RWPE1 (cell line): Measurements from ENCODE around the gene DNAI1.

Source experiments
- CTCF ChIA-PET: fragments of 350-600 bp; sonication (Branson Sonifier 250); formaldehyde crosslinking; extraction: SDS; loops from one replicate; lab custom pipeline; 2021; lab: Yijun Ruan, JAX
- POLR2A ChIA-PET: fragments of 400-600 bp; formaldehyde crosslinking; extraction: SDS; loops from one replicate; lab custom pipeline; 2020; ENCODE audit warnings: antibody characterized with exemption; ENCODE audit not compliant: low non-redundant PET; lab: Yijun Ruan, JAX
- DNase-seq: peaks from one replicate; pipeline ENCODE4 v3.0.0; 2012; ENCODE audit warnings: low spot score
- H3K27ac ChIP-seq: fragments of 450-650 bp; 2 replicates; pipeline ENCODE4 v1.5.1; 2017
- TF ChIP-seq, protein P1 (sequence below): fragments of 450-650 bp; conservative IDR thresholded peaks from 2 replicates; pipeline ENCODE4 v1.5.1; 2017; ENCODE audit warnings: low read depth, mild to moderate bottlenecking

DNAI1 gene

DNA sequence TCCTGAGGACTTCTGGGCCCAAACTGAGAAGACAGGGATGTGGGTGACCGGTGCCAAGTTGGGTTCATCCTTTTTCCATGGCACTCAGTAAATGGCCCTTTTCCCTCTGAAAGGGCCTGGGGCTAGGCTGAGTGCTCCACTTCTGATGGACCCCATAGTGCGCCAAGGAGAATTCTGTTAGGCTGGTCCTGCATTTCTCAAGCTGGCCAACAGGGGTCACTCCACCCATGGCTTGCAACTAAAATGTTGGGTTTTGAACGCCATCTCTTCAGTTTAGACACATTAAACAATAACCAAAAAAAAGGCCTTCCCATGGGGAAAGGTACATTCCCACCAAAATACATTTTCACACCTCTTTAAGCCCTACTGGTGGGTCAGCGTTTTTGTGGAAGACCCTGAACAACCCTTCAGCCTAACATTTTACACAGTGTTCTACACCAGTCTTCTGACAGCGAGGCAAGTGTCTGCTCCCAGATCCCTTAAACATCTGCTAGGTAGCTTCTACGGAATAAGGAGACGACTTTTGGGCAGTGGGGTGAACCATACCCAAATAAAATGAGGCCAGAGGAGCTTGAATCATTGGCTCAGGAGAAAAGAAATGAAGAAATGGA, 103.6 kb downstream of the DNAI1 start:
- TF ChIP-seq, protein P1, sequence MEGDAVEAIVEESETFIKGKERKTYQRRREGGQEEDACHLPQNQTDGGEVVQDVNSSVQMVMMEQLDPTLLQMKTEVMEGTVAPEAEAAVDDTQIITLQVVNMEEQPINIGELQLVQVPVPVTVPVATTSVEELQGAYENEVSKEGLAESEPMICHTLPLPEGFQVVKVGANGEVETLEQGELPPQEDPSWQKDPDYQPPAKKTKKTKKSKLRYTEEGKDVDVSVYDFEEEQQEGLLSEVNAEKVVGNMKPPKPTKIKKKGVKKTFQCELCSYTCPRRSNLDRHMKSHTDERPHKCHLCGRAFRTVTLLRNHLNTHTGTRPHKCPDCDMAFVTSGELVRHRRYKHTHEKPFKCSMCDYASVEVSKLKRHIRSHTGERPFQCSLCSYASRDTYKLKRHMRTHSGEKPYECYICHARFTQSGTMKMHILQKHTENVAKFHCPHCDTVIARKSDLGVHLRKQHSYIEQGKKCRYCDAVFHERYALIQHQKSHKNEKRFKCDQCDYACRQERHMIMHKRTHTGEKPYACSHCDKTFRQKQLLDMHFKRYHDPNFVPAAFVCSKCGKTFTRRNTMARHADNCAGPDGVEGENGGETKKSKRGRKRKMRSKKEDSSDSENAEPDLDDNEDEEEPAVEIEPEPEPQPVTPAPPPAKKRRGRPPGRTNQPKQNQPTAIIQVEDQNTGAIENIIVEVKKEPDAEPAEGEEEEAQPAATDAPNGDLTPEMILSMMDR, result no peak; the same call in 1 of the 2 replicates
- ChIA-PET POLR2A (no interaction called here), CTCF (interaction anchor here (0.7 to 3.0 kb wide), 4 partner anchors 14 to 79 kb away, joined by 3 to 9 read pairs (median 6); no protein-coding TSS in a partner anchor)
- H3K27ac ChIP-seq, result no peak overlapping the region
- no peak for DNase-seq

DNA sequence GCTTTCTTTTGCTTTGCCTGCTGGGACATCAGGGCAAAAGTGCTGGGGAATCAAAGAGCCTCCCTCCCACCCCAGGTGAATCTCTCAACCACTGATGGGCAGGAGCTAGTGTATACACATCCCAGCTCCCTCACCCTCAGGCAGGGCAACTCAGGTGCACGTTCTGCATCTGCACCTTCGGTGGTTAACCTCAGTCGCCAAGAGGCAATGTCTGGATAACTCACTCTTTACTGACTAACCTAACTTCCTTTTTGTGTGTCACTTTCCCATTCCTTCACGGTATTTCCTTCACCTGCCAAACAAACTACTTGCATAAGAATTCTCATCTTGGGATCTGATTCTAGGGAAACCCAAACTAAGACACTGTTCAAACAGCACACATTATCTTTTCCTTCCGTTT, 104.7 kb downstream of the DNAI1 start:
- DNase-seq, result no peak
- POLR2A ChIA-PET, result no interaction called here
- H3K27ac ChIP-seq, result no peak overlapping the region
- TF ChIP-seq, protein P1, result no peak
- CTCF ChIA-PET, result interaction anchor here (1.9 to 3.0 kb wide), 2 partner anchors 16 to 29 kb away, joined by 8 to 9 read pairs; no protein-coding TSS in a partner anchor

DNA sequence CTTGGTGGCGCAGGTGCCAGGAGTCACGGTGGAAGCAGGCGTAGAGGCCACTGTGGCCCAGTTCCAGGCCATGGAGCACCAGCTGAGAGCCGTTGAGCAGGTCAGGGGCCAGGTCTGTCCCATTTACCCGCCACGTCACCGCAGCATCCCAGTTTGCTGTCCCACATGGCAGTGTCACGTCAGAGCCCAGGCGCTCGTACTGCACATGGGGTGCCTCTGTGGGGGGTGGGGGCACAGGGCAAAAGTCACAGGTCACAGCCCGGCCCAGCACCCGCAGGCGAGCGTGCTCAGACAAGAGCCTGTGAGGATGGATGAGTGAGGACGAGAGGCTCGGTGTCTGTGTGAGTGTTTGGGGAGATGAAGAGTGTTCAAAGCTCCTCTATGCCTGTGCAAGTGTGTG, 106.0 kb downstream of the DNAI1 start:
- ChIA-PET CTCF (interaction anchor here (0.7 to 3.0 kb wide), 3 partner anchors 17 to 161 kb away, joined by 3 to 8 read pairs (median 3); no protein-coding TSS in a partner anchor), POLR2A (no interaction called here)
- TF ChIP-seq, protein P1, result no peak
- no peak overlapping the region for H3K27ac ChIP-seq
- DNase-seq, result no peak

DNA sequence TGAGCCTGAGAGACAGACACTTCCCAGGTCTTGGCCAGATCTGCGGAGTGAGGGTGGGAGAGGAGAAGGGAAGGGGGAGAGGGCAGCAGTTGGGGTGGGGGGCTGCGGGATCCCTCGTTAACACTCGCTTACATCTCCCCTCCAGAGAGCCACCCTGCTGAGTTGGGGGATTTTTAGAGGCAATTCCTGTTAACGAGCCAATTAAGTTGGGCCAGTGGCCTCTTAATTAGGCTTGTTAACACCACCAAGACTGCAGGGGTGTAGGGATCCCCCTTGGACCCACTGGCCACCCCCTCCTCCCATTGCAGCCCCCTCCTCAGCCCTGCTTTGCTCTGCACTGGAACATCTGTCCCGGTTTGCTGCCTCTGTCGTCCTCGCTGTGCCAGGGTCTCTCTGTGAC, 107.3 kb downstream of the DNAI1 start:
- TF ChIP-seq, protein P1, result no peak
- ChIA-PET CTCF (interaction anchor here (0.6 to 0.8 kb wide), 2 partner anchors 26 to 38 kb away, joined by 3 read pairs; no protein-coding TSS in a partner anchor), POLR2A (no interaction called here)
- no peak overlapping the region for H3K27ac ChIP-seq
- no peak for DNase-seq

DNA sequence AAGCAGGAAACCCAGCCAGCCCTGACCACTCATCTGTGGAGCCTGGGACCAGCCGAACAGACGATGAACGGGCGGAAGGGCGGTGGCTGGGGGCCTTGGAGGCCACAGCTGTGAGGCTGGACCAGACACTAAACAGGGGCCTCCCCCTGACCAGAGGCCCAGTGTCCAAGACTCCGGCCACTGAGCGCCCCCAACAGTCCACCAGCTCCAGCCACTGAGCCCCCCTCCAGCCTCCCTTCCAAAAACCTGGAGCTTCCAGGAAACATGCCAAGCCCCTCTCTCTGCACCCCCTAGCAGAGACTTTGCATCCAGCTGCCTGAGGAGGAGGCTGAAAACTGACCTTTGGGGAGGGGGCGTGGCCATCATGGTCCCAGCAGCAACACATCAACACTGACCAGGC, 107.7 kb downstream of the DNAI1 start:
- no peak overlapping the region for H3K27ac ChIP-seq
- POLR2A ChIA-PET, result no interaction called here
- TF ChIP-seq, protein P1, result no peak
- DNase-seq, result no peak
- CTCF ChIA-PET, result interaction anchor here (0.6 to 0.8 kb wide), 2 partner anchors 25 to 38 kb away, joined by 3 read pairs; no protein-coding TSS in a partner anchor

DNA sequence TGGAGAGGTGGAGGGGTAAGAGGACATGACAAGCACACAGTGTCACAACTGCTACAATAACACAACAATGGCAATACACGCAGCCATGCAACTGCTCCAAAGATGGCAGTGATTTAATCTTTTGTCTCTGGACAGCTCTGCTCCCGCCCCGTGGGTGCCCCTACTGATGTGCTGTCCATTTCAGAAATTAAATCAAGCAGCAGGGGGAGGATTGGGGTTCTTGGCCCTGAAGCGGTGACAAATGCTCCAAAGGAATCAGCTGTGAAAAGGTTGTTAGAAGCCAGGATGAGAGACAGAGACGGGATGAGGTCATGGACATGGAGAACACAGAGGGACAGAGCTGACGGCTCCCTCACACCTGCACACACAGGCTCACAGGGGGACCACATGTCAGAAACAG, 108.4 kb downstream of the DNAI1 start:
- ChIA-PET POLR2A (no interaction called here), CTCF (no interaction called here)
- TF ChIP-seq, protein P1, result no peak
- DNase-seq, result no peak
- H3K27ac ChIP-seq, result no peak overlapping the region
